Measurements from ENCODE around the gene TEAD4. TPM values are rescaled to one million over a fixed set of nuclear protein-coding genes. Genes with fewer than 3 reads are reported as not detected.

TEAD4 gene
- total and polyA plus RNA-seq, 3 donors from 2014 or later = 9.7 to 16.1 (median 10.9) TPM

DNA sequence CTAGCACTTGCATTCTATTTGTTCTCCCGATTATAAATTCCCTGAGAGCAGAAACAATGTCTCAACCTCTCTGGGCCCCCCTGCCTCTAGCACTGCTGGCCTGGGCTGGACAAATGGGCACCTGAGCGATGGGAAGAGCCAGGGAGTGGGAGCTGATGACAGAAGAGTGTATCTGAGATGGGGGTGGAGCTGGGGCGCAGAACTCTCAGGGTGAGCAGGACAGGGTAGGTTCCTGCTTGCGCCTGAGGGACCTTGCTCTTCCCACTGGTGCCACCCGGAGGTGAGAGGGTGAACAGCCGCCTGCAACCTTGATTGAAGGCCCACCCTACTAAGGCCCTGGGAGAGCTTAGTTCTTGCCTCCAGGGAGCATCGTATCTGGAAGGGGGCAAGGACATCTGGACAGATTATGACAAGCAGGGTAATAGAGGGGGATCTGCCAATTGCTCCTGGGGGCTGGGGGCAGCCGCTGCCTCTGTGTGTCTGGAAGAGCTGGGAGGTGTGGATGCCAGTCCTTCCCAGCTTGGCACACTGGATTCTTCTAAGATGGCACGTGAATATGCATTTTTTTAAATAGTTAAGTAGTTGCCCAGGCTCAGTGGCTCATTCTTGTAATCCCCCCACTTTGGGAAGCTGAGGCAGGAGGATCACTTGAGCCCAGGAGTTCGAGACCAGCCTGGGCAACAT is 75.0 kb downstream of the TEAD4 start:
- Histone ChIP-seq H3K36me3 (ENCODE audit: low read depth, missing control alignments) (no peaks in the 10 kb centered on the region), H3K4me3 (no peak overlapping the region), H3K9me3 (no peaks in the 10 kb centered on the region), H3K27ac (no peak overlapping the region), H3K27me3 (no peaks in the 10 kb centered on the region), H3K4me1 (peaks cover 7% of the 10 kb centered on the region)
- intact Hi-C loops (cut with DNase I; ENCODE audit: low total_unique reads) = no loop called here
- 51 to 57% methylated on average over 7 to 10 of the region's 10 CpGs for WGBS, 2 donors
- DNase-seq = peak; percentile 81
- TF ChIP-seq, protein P1, sequence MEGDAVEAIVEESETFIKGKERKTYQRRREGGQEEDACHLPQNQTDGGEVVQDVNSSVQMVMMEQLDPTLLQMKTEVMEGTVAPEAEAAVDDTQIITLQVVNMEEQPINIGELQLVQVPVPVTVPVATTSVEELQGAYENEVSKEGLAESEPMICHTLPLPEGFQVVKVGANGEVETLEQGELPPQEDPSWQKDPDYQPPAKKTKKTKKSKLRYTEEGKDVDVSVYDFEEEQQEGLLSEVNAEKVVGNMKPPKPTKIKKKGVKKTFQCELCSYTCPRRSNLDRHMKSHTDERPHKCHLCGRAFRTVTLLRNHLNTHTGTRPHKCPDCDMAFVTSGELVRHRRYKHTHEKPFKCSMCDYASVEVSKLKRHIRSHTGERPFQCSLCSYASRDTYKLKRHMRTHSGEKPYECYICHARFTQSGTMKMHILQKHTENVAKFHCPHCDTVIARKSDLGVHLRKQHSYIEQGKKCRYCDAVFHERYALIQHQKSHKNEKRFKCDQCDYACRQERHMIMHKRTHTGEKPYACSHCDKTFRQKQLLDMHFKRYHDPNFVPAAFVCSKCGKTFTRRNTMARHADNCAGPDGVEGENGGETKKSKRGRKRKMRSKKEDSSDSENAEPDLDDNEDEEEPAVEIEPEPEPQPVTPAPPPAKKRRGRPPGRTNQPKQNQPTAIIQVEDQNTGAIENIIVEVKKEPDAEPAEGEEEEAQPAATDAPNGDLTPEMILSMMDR (IDR thresholded peaks at IDR 0.05) = peak in 2 of 3 experiments; percentile 67 to 68
- no peak for TF ChIP-seq POLR2A (IDR thresholded peaks at IDR 0.05)

DNA sequence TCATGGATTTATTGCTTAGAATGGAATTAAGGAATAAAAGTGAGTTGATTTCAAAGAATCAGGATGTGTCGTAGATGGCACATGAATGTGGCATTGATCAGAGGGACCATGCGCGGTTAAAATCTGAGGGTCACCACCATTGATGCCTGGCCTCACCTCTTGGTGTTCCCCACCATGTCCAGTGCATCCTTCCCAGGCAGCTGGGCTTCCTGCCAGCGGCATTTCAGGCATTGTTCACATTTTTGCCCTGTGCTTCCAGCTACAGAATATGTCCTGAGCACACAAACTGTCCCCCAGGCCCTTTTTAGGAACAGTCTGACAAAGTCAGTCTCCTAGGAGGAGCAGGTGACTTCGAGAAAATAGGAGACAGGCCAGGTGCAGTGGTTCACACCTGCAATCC is 76.0 kb downstream of the TEAD4 start:
- peaks cover 7% of the 10 kb centered on the region for H3K4me1 ChIP-seq
- no peak overlapping the region for H3K4me3 ChIP-seq
- intact Hi-C loops (cut with DNase I; ENCODE audit: low total_unique reads) = no loop called here
- DNase-seq = no peak
- TF ChIP-seq, protein P1 (IDR thresholded peaks at IDR 0.05) = no peak
- TF ChIP-seq POLR2A (IDR thresholded peaks at IDR 0.05) = no peak
- H3K36me3 ChIP-seq (ENCODE audit: low read depth, missing control alignments) = no peaks in the 10 kb centered on the region
- H3K27ac ChIP-seq = no peak overlapping the region
- H3K27me3 ChIP-seq = no peaks in the 10 kb centered on the region
- 87 to 93% methylated on average over 5 of the region's 5 CpGs for WGBS, 2 donors
- no peaks in the 10 kb centered on the region for H3K9me3 ChIP-seq

DNA sequence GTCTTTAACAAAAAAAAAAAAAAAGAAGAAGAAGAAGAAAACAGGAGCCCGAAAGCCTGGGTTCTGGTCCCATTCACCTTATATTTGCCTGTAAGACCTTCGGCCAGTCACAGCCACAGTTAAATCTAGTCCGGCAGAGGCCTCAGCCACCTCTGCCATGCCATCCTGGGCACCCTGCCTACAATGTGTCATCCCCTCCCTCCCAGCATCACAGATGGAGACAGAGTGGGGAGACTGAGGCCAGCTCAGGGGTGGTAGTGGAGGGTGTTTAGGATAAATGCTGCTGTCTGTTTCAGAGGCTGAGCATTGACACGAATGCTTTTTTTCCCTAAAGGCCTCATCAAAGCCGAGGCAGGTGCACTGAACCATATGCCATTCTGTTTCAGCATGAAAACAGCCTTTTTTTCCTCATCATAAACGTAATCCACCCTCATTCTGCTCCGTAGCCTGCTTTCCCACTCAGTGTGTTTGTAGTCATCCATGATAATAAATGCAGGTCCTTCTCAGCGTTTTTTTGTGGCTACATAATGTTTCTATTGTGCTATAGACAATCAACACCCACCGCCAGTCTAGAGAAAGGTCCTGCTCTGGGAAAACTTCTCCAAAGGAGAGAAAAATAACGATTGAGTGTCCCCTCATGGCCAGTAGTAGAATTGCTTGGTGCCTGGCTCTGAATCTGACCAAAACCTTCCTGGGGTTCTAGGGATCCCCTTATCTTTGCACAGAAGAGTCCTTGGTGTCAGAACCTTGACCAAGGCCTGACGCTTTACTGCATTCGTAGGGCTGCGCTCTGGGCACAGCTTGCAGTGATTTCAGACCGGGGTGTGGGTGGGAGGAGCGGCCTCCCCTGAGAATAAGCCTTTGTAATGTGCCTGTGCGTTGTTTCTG is 76.9 kb downstream of the TEAD4 start:
- H3K36me3 ChIP-seq (ENCODE audit: low read depth, missing control alignments) = no peaks in the 10 kb centered on the region
- H3K27ac ChIP-seq = no peak overlapping the region
- intact Hi-C loops (cut with DNase I; ENCODE audit: low total_unique reads) = no loop called here
- WGBS, 2 donors = 70 to 76% methylated on average over 16 of the region's 16 CpGs
- H3K4me3 ChIP-seq = no peak overlapping the region
- no peak for TF ChIP-seq POLR2A (IDR thresholded peaks at IDR 0.05)
- TF ChIP-seq, protein P1 (IDR thresholded peaks at IDR 0.05) = peak; percentile 43 to 68 (median 56)
- H3K4me1 ChIP-seq = peaks cover 7% of the 10 kb centered on the region
- no peaks in the 10 kb centered on the region for H3K27me3 ChIP-seq
- no peak for DNase-seq
- no peaks in the 10 kb centered on the region for H3K9me3 ChIP-seq

DNA sequence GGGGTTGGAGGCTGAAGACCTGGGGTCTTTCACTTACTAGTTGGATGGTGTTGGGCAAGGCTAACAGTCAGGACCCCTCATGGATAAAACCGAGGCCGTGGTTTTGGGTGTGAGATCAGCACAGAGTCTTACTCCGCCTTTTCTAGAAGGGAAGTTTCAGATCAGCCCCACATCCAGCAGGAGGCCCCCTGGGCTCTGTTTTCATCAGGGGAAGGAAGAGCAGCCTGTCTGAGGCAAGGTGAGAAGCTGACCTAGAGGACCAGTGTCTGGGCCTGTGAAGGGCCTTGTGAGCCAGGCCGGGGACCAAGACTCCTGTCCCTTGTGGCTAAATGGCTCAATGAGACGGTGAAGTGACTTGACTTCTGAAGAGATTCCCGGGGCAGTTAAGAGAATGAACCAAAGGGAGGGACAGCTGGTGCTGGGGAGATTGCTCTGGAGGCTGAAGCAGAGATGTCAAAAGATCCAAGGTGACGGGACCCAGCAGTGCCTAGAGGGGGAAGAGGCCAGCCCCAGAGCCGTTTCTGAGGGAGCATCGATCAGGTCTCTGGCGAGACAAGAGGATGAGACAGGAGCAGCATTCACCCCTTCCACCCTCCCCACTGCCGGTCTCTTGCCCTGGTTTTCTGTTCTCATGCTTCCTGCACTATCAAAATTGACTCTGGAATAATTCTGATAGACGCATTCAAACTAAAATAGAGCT is 77.9 kb downstream of the TEAD4 start:
- Histone ChIP-seq H3K36me3 (ENCODE audit: low read depth, missing control alignments) (no peaks in the 10 kb centered on the region), H3K4me3 (no peak overlapping the region), H3K27ac (no peak overlapping the region), H3K9me3 (no peaks in the 10 kb centered on the region), H3K27me3 (no peaks in the 10 kb centered on the region), H3K4me1 (peaks cover 7% of the 10 kb centered on the region)
- 87% methylated on average over 12 of the region's 12 CpGs for WGBS, 2 donors
- TF ChIP-seq POLR2A (IDR thresholded peaks at IDR 0.05) = no peak
- no peak for DNase-seq
- intact Hi-C loops (cut with DNase I; ENCODE audit: low total_unique reads) = no loop called here

DNA sequence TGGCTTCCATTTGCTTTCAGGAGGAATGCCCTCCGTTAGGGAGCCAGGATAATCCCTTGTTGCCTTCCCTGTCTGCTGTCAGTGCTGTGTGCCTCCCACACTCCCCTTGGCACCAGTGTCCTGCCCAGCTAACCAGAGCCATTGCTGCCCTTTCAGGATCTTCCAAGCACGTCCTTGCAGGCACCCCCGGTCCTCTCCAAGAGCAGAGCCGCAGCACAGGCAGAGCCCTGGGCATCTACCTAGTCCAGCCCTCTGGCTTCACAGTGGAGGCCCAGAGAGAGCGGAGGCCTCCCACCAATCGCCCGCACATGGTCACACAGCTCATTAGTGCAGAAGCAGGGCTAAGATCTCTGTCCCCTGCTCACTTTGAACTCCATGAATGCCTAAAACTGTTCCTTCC is 79.0 kb downstream of the TEAD4 start:
- no peaks in the 10 kb centered on the region for H3K36me3 ChIP-seq (ENCODE audit: low read depth, missing control alignments)
- no peaks in the 10 kb centered on the region for H3K4me1 ChIP-seq
- H3K4me3 ChIP-seq = no peak overlapping the region
- no peaks in the 10 kb centered on the region for H3K27me3 ChIP-seq
- no peak overlapping the region for H3K27ac ChIP-seq
- DNase-seq = no peak
- no peaks in the 10 kb centered on the region for H3K9me3 ChIP-seq
- intact Hi-C loops (cut with DNase I; ENCODE audit: low total_unique reads) = no loop called here
- TF ChIP-seq, protein P1 (IDR thresholded peaks at IDR 0.05) = no peak
- no peak for TF ChIP-seq POLR2A (IDR thresholded peaks at IDR 0.05)
- 77 to 82% methylated on average over 7 of the region's 7 CpGs for WGBS, 2 donors
